Stimulated activated CD4-positive, alpha-beta T cell treated with anti-CD3 and anti-CD28 coated beads, Interleukin-12 subunit alpha, Interleukin-12 subunit beta, amount 100 ng/mL, for 4 hours (primary cell): ENCODE results near the gene WDR4.
"Not testable (repeated sequence)": the region's sequence is repeated elsewhere in the genome, so short reads cannot be mapped to it uniquely, and the experiment has no call there.

Experiments
- DNase-seq: peaks from one replicate; pipeline ENCODE4 v3.0.0-alpha.2; 2020

The WDR4 gene

GRCh38 chr21:42875811-42876210 is 3.5 kb downstream of the WDR4 start:
- not testable (repeated sequence) for DNase-seq

- no peak for DNase-seq
Observed at GRCh38 chr21:42873096-42873495, 6.2 kb downstream of the WDR4 start.

GRCh38 chr21:42868196-42868595 is 11.1 kb downstream of the WDR4 start:
- no peak for DNase-seq

GRCh38 chr21:42865776-42866160 is 13.6 kb downstream of the WDR4 start:
- no peak for DNase-seq

- DNase-seq, result no peak
Observed at GRCh38 chr21:42864815-42865775, 14.2 kb downstream of the WDR4 start.

GRCh38 chr21:42864286-42864685 is 15.1 kb downstream of the WDR4 start:
- DNase-seq, result no peak

- no peak for DNase-seq
Observed at GRCh38 chr21:42863504-42863870, 15.9 kb downstream of the WDR4 start.

- no peak for DNase-seq
Observed at GRCh38 chr21:42862774-42863503, 16.4 kb downstream of the WDR4 start.

GRCh38 chr21:42861848-42862400 is 17.4 kb downstream of the WDR4 start:
- no peak for DNase-seq

GRCh38 chr21:42861311-42861847 is 18.0 kb downstream of the WDR4 start:
- DNase-seq, result no peak

- DNase-seq, result no peak
Observed at GRCh38 chr21:42860345-42860744, 19.0 kb downstream of the WDR4 start.

- DNase-seq, result no peak
Observed at GRCh38 chr21:42859891-42860230, 19.5 kb downstream of the WDR4 start.

- DNase-seq, result no peak
Observed at GRCh38 chr21:42858957-42859890, 20.1 kb downstream of the WDR4 start.

GRCh38 chr21:42858185-42858847 is 21.0 kb downstream of the WDR4 start:
- DNase-seq, result no peak

GRCh38 chr21:42857216-42857615 is 22.1 kb downstream of the WDR4 start:
- DNase-seq, result no peak

GRCh38 chr21:42855937-42856335 is 23.4 kb downstream of the WDR4 start:
- DNase-seq, result no peak

GRCh38 chr21:42855171-42855936 is 24.0 kb downstream of the WDR4 start:
- DNase-seq, result no peak

- DNase-seq, result no peak
Observed at GRCh38 chr21:42854246-42855010, 24.9 kb downstream of the WDR4 start.

GRCh38 chr21:42853621-42854020 is 25.7 kb downstream of the WDR4 start:
- DNase-seq, result no peak

GRCh38 chr21:42852925-42853570 is 26.3 kb downstream of the WDR4 start:
- no peak for DNase-seq
